ENCODE data around the gene AHNAK2.
A peak's percentile ranks its signal among the peaks of the same experiment; 100 is the strongest.

Gene AHNAK2

DNA sequence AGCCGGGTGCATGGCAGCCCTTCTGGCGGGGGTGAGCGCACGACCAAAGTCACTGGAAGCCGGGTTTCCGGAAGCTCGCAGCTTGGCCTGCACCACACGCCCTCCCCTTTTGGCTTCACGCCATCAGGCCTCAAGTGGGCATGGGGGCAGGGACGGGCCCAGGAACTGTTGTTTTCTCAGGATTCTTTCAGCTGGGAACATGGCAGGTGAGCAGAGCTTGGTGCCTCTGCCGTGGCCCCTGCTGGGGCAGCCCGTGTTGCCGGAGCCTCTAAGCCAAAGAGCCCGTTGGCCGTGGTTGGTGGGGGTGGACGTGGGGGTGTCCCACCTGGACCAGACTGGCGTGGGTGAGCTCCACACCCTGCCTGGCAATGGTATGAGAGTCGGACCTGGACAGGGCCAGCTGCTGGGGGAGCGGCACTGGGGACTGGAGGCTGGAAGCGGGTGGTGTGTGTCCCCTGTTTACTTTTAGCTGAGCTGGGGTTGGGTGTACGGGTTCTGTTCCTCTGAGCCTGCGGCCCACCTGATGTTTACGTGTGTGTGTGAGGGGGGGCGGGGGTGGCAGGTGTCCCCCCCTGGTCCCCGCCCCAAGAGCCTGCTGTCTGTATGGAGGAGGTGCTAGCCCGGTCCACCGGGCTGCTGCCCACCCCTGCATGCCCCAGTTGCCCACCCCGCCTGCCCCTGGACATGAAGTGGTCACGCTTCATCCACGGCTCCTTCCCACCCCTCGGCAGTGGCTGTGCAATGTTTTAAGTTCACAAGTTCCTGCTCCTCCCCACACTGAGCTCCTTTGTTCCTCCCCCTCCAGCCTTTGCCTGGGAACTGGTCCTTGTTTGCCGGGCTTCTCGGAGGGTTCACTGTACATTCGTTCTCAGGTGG, 82.2 kb downstream of the AHNAK2 start:
- Histone ChIP-seq H3K36me3 (replicated peaks in 1 of 2; ENCODE audit: control insufficient read depth in 2 of 2, insufficient read depth in 2 of 2, low read length in 2 of 2) (no peaks in the 10 kb centered on the region), H3K9ac (ENCODE audit: low read depth, low read length, poor library complexity) (peak overlapping the region; percentile 21), H3K14ac (ENCODE audit: low read length) (no peak overlapping the region), H3K18ac (ENCODE audit: low read length) (peak overlapping the region; percentile 27), H2BK15ac (ENCODE audit: low read length) (no peak overlapping the region), H2BK120ac (ENCODE audit: low read depth, low read length) (no peak overlapping the region), H3K4ac (ENCODE audit: low read length) (no peak overlapping the region), H2AK5ac (ENCODE audit: low read depth, low read length) (peak overlapping the region; percentile 70), H2BK12ac (ENCODE audit: low read length) (no peak overlapping the region), H3K4me1 (ENCODE audit: control insufficient read depth in 2 of 2, insufficient read depth in 1 of 2, low read depth in 1 of 2, low read length in 2 of 2) (peaks cover 0 to 6% of the 10 kb centered on the region in 2 donors), H3K79me1 (ENCODE audit: low read depth, low read length) (no peaks in the 10 kb centered on the region), H4K91ac (ENCODE audit: low read depth, low read length, poor library complexity) (no peak overlapping the region), H2BK5ac (ENCODE audit: low read length) (no peak overlapping the region), H4K8ac (ENCODE audit: low read depth, low read length) (peak overlapping the region; percentile 65), H3K27me3 (ENCODE audit: control insufficient read depth in 3 of 3, insufficient read depth in 3 of 3, low read depth in 1 of 3, low read length in 3 of 3) (peaks cover 0 to 21% (median 0%) of the 10 kb centered on the region in 3 experiments), H3K23ac (ENCODE audit: low read depth, low read length, poor library complexity) (peak overlapping the region; percentile 31), H3K4me2 (ENCODE audit: insufficient read depth, low read length, poor library complexity, severe bottlenecking) (no peak overlapping the region), H2AFZ (ENCODE audit: low read length) (no peak overlapping the region), H3K27ac (replicated peaks; ENCODE audit: low read length) (no peak overlapping the region), H3K4me3 (ENCODE audit: low read length in 2 of 2) (no peak overlapping the region), H3K9me3 (replicated peaks in 1 of 2; ENCODE audit: control insufficient read depth in 2 of 2, insufficient read depth in 1 of 2, low read depth in 1 of 2, low read length in 2 of 2) (no peaks in the 10 kb centered on the region)
- no CpG with 5 or more reads among the region's 34 CpGs for WGBS, 2 donors (ENCODE audit: extremely low coverage in 2 of 2, insufficient read length in 2 of 2, insufficient replicate concordance in 1 of 2)
- no peak for DNase-seq (ENCODE audit: low spot score)

- Histone ChIP-seq H3K36me3 (replicated peaks in 1 of 2; ENCODE audit: control insufficient read depth in 2 of 2, insufficient read depth in 2 of 2, low read length in 2 of 2) (no peaks in the 10 kb centered on the region), H2BK15ac (ENCODE audit: low read length) (no peak overlapping the region), H3K18ac (ENCODE audit: low read length) (no peak overlapping the region), H2BK12ac (ENCODE audit: low read length) (no peak overlapping the region), H3K79me1 (ENCODE audit: low read depth, low read length) (no peaks in the 10 kb centered on the region), H4K91ac (ENCODE audit: low read depth, low read length, poor library complexity) (no peak overlapping the region), H3K4ac (ENCODE audit: low read length) (no peak overlapping the region), H2AK5ac (ENCODE audit: low read depth, low read length) (no peak overlapping the region), H2AFZ (ENCODE audit: low read length) (no peak overlapping the region), H3K14ac (ENCODE audit: low read length) (no peak overlapping the region), H2BK120ac (ENCODE audit: low read depth, low read length) (no peak overlapping the region), H3K9ac (ENCODE audit: low read depth, low read length, poor library complexity) (no peak overlapping the region), H3K23ac (ENCODE audit: low read depth, low read length, poor library complexity) (peak overlapping the region; percentile 20), H4K8ac (ENCODE audit: low read depth, low read length) (peak overlapping the region; percentile 65), H3K4me3 (ENCODE audit: low read length in 2 of 2) (no peak overlapping the region), H3K27me3 (ENCODE audit: control insufficient read depth in 3 of 3, insufficient read depth in 3 of 3, low read depth in 1 of 3, low read length in 3 of 3) (peaks cover 0 to 14% (median 0%) of the 10 kb centered on the region in 3 experiments), H3K27ac (replicated peaks; ENCODE audit: low read length) (no peak overlapping the region), H3K9me3 (replicated peaks in 1 of 2; ENCODE audit: control insufficient read depth in 2 of 2, insufficient read depth in 1 of 2, low read depth in 1 of 2, low read length in 2 of 2) (no peaks in the 10 kb centered on the region), H2BK5ac (ENCODE audit: low read length) (no peak overlapping the region), H3K4me2 (ENCODE audit: insufficient read depth, low read length, poor library complexity, severe bottlenecking) (no peak overlapping the region), H3K4me1 (ENCODE audit: control insufficient read depth in 2 of 2, insufficient read depth in 1 of 2, low read depth in 1 of 2, low read length in 2 of 2) (peaks cover 0 to 6% of the 10 kb centered on the region in 2 donors)
- no peak for DNase-seq (ENCODE audit: low spot score)
- no CpG with 5 or more reads among the region's 9 CpGs for WGBS, 2 donors (ENCODE audit: extremely low coverage in 2 of 2, insufficient read length in 2 of 2, insufficient replicate concordance in 1 of 2)
Measured at GRCh38 chr14:104895207-104895785, 82.9 kb downstream of the AHNAK2 start.

DNA sequence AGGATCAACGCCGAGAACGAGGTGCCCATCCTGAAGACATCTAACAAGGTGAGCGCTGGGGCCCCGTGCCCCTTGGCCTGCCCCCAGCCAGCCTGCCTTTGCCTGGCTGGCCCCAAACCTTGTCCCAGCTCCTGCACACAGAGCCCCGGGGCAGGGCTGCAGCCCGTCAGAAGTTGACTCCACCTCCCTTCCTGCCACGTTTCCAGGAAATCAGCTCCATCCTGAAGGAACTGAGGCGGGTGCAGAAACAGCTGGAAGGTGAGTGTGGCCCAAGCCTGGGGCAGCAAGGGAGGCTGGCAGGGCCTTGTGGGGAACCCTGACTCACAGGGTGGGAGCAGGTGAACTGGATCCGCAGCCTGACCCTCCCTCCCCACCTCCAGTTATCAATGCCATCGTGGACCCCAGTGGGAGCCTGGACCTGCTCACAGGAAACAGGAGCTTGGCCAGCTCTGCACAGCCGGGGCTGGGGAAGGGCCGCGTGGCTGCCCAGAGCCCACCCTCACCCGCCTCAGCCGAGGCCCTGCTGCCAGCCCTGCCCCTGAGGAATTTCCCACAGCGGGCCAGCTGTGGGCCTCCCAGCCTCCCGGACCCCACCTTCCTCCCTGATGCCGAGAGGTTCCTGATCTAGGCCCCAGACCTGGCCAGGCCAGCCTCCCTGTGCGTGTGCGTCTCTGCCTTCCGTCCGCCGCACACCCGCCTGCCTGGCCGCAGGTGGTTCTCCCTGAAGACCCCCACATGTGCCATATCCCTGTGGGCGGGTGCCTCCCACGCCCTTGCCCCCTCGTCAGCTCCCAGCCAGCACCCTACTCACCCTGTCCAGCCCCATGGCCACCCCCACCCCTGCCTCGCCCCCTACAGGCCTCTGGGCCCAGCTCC, 83.6 kb downstream of the AHNAK2 start:
- Histone ChIP-seq H3K9me3 (replicated peaks in 1 of 2; ENCODE audit: control insufficient read depth in 2 of 2, insufficient read depth in 1 of 2, low read depth in 1 of 2, low read length in 2 of 2) (no peaks in the 10 kb centered on the region), H3K4me2 (ENCODE audit: insufficient read depth, low read length, poor library complexity, severe bottlenecking) (peak overlapping the region; percentile 11)

More for the DNA sequence above, 83.6 kb downstream of the AHNAK2 start:
- Histone ChIP-seq H2BK12ac (ENCODE audit: low read length) (no peak overlapping the region), H3K79me1 (ENCODE audit: low read depth, low read length) (no peaks in the 10 kb centered on the region), H3K4me3 (ENCODE audit: low read length in 2 of 2) (no peak overlapping the region), H2BK5ac (ENCODE audit: low read length) (no peak overlapping the region), H3K4ac (ENCODE audit: low read length) (no peak overlapping the region), H2AFZ (ENCODE audit: low read length) (no peak overlapping the region), H4K8ac (ENCODE audit: low read depth, low read length) (peak overlapping the region; percentile 65), H3K4me1 (ENCODE audit: control insufficient read depth in 2 of 2, insufficient read depth in 1 of 2, low read depth in 1 of 2, low read length in 2 of 2) (peaks cover 0 to 6% of the 10 kb centered on the region in 2 donors), H3K36me3 (replicated peaks in 1 of 2; ENCODE audit: control insufficient read depth in 2 of 2, insufficient read depth in 2 of 2, low read length in 2 of 2) (no peaks in the 10 kb centered on the region), H2BK120ac (ENCODE audit: low read depth, low read length) (no peak overlapping the region), H4K91ac (ENCODE audit: low read depth, low read length, poor library complexity) (no peak overlapping the region), H3K18ac (ENCODE audit: low read length) (no peak overlapping the region), H2BK15ac (ENCODE audit: low read length) (no peak overlapping the region), H3K9ac (ENCODE audit: low read depth, low read length, poor library complexity) (no peak overlapping the region), H2AK5ac (ENCODE audit: low read depth, low read length) (peak overlapping the region; percentile 63), H3K27me3 (ENCODE audit: control insufficient read depth in 3 of 3, insufficient read depth in 3 of 3, low read depth in 1 of 3, low read length in 3 of 3) (peaks cover 0 to 7% (median 0%) of the 10 kb centered on the region in 3 experiments), H3K23ac (ENCODE audit: low read depth, low read length, poor library complexity) (no peak overlapping the region), H3K14ac (ENCODE audit: low read length) (peak overlapping the region; percentile 21), H3K27ac (replicated peaks; ENCODE audit: low read length) (no peak overlapping the region)
- DNase-seq (ENCODE audit: low spot score) = no peak
- WGBS, 2 donors (ENCODE audit: extremely low coverage in 2 of 2, insufficient read length in 2 of 2, insufficient replicate concordance in 1 of 2) = no CpG with 5 or more reads among the region's 30 CpGs

All from neuronal stem cell (in vitro differentiated cells).